GM13977 (cell line): ENCODE results near the gene KIAA1755.
"Not testable (repeated sequence)": the region's sequence is repeated elsewhere in the genome, so short reads cannot be mapped to it uniquely, and the experiment has no call there.

ENCODE experiments used
- DNase-seq: peaks from one replicate; pipeline ENCODE4 v3.0.0; 2012; ENCODE audit warnings: low spot score
- in situ Hi-C: fragments of 300-500 bp; cut with MboI; formaldehyde crosslinking; loops from one replicate; pipeline ENCODE4 v1.12.0; 2022; ENCODE audit warnings: low sequenced_read_pairs, low pct_unique_long_range_greater_than_20kb, mixed read lengths, inconsistent platforms; ENCODE audit not compliant: unreplicated experiment
- TF ChIP-seq, protein P1 (sequence below): IDR thresholded peaks from 2 replicates; pipeline ENCODE4 v1.5.1; 2012; ENCODE audit warnings: mild to moderate bottlenecking, control low read depth; ENCODE audit not compliant: insufficient read depth; ENCODE audit errors: extremely low read depth, missing control alignments

Gene KIAA1755

DNA sequence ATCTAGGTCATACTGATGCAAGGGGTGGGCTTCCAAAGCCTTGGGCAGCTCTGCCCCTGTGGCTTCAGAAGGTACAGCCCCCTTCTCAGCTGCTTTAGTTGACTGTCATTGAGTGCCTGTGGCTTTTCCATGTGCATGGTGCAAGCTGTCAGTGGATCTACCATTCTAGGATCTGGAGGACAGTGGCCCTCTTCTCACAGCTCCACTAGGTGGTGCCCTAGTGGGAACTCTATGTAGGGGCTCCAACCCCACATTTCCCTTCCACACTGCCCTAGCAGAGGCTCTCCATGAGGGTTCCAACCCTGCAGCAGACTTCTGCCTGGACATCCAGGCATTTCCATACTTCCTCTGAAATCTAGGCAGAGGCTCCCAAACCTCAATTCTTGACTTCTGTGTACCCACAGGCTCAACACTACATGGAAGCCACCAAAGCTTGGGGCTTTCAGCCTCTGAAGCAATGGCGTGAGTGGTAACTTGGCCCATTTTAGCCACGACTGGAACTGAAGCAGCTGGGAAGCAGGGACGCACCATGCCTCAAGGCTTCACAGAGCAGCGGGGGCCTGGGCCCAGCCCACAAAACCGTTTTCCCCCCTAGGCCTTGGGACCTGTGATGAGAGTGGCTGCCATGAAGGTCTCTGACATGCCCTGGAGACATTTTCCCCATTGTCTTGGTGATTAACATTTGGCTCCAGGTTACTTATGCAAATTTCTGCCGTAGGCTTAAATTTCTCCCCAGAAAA, 20.8 kb upstream of the KIAA1755 start:
- DNase-seq, in situ Hi-C loops: not testable (repeated sequence)
- TF ChIP-seq, protein P1, sequence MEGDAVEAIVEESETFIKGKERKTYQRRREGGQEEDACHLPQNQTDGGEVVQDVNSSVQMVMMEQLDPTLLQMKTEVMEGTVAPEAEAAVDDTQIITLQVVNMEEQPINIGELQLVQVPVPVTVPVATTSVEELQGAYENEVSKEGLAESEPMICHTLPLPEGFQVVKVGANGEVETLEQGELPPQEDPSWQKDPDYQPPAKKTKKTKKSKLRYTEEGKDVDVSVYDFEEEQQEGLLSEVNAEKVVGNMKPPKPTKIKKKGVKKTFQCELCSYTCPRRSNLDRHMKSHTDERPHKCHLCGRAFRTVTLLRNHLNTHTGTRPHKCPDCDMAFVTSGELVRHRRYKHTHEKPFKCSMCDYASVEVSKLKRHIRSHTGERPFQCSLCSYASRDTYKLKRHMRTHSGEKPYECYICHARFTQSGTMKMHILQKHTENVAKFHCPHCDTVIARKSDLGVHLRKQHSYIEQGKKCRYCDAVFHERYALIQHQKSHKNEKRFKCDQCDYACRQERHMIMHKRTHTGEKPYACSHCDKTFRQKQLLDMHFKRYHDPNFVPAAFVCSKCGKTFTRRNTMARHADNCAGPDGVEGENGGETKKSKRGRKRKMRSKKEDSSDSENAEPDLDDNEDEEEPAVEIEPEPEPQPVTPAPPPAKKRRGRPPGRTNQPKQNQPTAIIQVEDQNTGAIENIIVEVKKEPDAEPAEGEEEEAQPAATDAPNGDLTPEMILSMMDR, result peak; percentile 22

DNA sequence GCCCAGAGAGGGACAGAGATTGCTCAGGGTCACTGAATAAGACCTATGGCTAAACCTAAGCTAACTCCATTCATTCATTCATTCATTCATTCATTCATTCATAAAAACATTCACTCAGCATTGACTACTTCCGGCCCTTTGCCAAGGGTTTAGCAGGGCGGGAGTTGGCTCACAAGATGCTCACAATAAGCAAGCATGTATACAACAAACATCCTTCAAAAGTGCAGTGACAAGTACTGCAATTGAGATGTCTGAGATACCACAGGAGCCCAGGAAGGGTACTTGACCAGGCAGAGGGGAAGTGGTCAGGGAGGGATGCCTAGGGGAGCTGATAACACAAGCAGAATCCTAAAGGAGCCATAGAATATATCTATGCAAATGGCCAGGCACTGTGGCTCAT, 18.2 kb upstream of the KIAA1755 start:
- in situ Hi-C loops, result no loop called here
- no peak for DNase-seq
- TF ChIP-seq, protein P1, result no peak

DNA sequence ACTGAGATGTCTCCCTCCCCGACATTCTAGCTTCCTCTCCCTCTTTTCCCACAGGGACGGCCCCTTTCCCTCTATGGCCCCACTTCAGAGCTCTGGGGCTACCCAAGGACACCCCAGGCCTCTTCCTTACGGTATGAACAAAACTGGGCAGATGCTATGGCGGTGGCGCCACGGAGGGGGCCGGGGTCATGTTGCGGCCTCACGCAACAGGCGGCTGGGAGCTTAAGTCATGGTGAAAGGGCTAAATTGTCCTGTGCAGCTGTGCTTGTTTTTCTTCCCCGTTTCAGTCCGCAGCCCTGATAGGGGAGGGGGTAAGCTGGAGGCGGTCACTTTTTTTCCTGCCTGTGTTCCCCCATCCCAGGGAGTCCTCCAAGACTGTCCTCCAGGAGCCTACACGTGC, 17.6 kb upstream of the KIAA1755 start:
- TF ChIP-seq, protein P1, result no peak
- in situ Hi-C loops, result no loop called here
- no peak for DNase-seq

DNA sequence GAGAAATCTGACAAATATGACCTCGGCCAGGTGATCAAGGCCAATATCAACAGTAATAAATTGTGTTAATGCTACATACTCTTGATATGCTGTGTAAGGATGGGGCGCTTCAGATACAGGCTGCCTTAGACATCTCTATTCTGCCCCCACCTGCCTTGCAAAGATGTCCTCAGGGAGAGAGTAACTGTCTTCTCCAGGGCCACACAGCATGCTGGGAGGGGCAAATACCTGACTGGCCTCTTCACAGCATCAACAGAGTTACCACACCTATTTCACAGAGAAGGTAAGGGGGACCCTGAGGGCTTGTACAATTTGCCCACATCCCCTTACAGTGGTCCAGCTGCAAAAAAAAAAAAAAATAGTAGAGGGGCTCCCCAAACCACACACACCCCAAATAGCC, 17.2 kb upstream of the KIAA1755 start:
- TF ChIP-seq, protein P1, result no peak
- in situ Hi-C loops, result no loop called here

DNA sequence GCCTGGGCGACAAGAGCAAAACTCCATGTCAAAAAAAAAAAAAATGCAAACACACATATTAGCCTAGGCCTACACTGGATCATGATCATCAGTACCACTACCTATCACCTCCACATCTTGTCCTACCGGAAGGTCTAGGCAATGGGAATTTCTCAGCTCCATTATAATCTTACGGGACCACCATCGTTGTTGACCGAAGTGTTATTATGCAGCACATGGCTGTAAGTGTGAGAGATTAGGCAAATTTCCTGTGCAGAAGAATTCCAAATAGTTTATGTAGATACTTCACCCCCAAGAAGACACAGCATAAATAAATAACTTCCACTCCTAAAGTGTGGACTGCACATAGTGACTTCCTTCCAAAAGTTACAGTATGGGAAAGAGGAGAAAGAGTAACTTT, 16.8 kb upstream of the KIAA1755 start:
- TF ChIP-seq, protein P1, result no peak
- in situ Hi-C loops, result no loop called here
- no peak for DNase-seq

More for the DNA sequence above, 17.2 kb upstream of the KIAA1755 start:
- no peak for DNase-seq

DNA sequence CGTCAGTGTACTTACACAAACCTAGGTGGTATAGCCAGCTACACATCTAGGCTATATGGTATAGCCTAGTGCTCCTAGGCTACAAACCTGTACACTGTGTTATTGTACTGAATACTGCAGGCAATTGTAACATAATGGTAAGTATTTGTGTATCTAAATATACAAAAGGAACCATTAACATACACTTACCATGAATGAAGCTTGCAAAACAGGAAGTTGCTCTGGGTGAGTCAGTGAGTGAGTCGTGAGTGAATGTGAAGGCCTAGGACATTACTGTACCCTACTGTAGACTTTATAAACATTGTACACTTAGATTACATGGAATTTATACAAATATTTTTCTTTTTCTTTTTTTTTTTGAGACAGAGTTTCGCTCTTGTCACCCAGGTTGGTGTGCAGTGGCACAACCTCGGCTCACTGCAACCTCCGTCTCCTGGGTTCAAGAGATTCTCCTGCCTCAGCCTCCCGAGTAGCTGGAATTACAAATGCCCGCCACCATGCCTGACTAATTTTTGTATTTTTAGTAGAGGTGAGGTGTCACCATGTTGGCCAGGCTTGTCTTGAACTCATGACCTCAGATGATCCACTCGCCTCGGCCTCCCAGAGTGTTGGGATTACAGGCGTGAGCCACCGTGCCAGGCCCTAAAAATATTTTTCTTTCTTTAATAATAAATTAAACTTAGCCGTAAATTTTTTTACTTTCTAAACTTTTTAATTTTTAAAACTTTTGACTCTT, 15.4 kb upstream of the KIAA1755 start:
- TF ChIP-seq, protein P1, result no peak
- no peak for DNase-seq
- in situ Hi-C loops, result no loop called here
